Ovary (tissue), 9 donors: ENCODE measurements around the gene ELAVL3. TPM values are rescaled to one million over a fixed set of nuclear protein-coding genes. Genes with fewer than 3 reads are reported as not detected.

Source experiments
- DNase-seq, 5 donors: peaks; one replicate each; pipeline ENCODE4 v3.0.0-alpha.2; 2019 to 2020
- H3K27ac ChIP-seq, 2 donors: fragments of 200-600 bp; one replicate each; pipeline versions ENCODE4 v1.5.1 to v1.8.0; 2019 to 2022
- H3K27me3 ChIP-seq: fragments of 200-600 bp; one replicate; pipeline ENCODE4 v1.8.0; 2022
- H3K36me3 ChIP-seq: fragments of 200-600 bp; sonication (generic); one replicate; pipeline ENCODE4 v1.5.1; 2019
- H3K4me1 ChIP-seq: one replicate; pipeline ENCODE4 v1.8.1; 2013; ENCODE audit warnings: mild to moderate bottlenecking, moderate library complexity; ENCODE audit not compliant: insufficient read depth
- H3K4me3 ChIP-seq: fragments of 200-600 bp; sonication (generic); one replicate; pipeline ENCODE4 v1.5.1; 2017
- H3K9me3 ChIP-seq, 2 donors: fragments of 200-600 bp in 1 of 2; sonication (generic) in 1 of 2; one replicate each; pipeline versions ENCODE4 v1.5.1 to v1.8.1; 2013 to 2019; ENCODE audit warnings: mild to moderate bottlenecking in 1 of 2, moderate library complexity in 1 of 2
- CTCF ChIP-seq, 3 donors: fragments of 450-650 bp in 2 of 3; fragments of 200-600 bp in 1 of 3; IDR thresholded peaks; one replicate each; pipeline versions ENCODE4 v1.5.1 to v1.8.0; 2016 to 2022; ENCODE audit warnings: antibody characterized with exemption in 3 of 3, mild to moderate bottlenecking in 1 of 3
- EP300 ChIP-seq: sonication (generic); formaldehyde crosslinking; IDR thresholded peaks from one replicate; pipeline ENCODE4 v1.6.1; 2017; ENCODE audit warnings: antibody characterized with exemption
- POLR2A ChIP-seq: fragments of 450-650 bp; IDR thresholded peaks from one replicate; pipeline ENCODE4 v1.6.1; 2017; ENCODE audit warnings: antibody characterized with exemption, mild to moderate bottlenecking, moderate library complexity
- WGBS, 3 donors: extraction: QIAGEN DNeasy Blood & Tissue Kit in 1 of 3; methylation state at CpG; one replicate each; pipeline versions ENCODE4 v1.1.5 to v1.1.7; 2013 to 2017; 5-methylcytosine and 5-hydroxymethylcytosine counted together
- intact Hi-C, 4 donors: fragments of 100-400 bp; cut with DNase I; formaldehyde crosslinking; loops; one replicate each; pipeline versions ENCODE4 v1.11.0 to v1.15.1; 2022 to 2023
- polyA plus RNA-seq, 2 donors: library from polyadenylated mRNA; stranded (reverse); fragments of 200-250 nt in 1 of 2; fragments of 350-450 nt in 1 of 2; fragmentation: Illumina TruSeq in 1 of 2; extraction: RNeasy Lipid Tissue Mini Kit (QIAGEN cat#74804) in 1 of 2; gene quantifications; one replicate each; pipeline ENCODE4 v1.2.3, GENCODE V29; 2013 to 2014
- total RNA-seq, 7 donors: library from RNA; depleted of rRNA in 2 of 7; stranded (reverse); fragments of >200 nt in 2 of 7; fragmentation: NEBNext Ultra II Directional in 3 of 7; extraction: Animal tissue kit (Norgen Biotek cat#: 25700) in 3 of 7; gene quantifications; one replicate each; pipeline versions ENCODE4 v1.1.0 to v1.2.4, GENCODE V29; 2016 to 2023
- donor health status: DM: no; HTN: no; CAD: no; lungs with moderate emphysema.
- donor health status: DM: no; HTN: no; CAD: no.
- donor health status: Bipolar disorder and iron deficiency.
- donor health status: DM: yes; HTN: yes; CAD: no.
- donor health status: DM: no; HTN: no; CAD: no.
- donor health status: DM: yes; HTN: yes; CAD: no.

ELAVL3 gene
- total and polyA plus RNA-seq, 9 donors = not detected

GRCh38 chr19:11425719-11426457, 55.0 kb downstream of the ELAVL3 start:
- TF ChIP-seq POLR2A = no peak
- no peak for TF ChIP-seq EP300
- TF ChIP-seq CTCF (IDR thresholded peaks at IDR 0.05) = no peak
- Histone ChIP-seq H3K27ac (no peak overlapping the region), H3K4me1 (peaks cover 14% of the 10 kb centered on the region), H3K27me3 (peaks cover 2% of the 10 kb centered on the region), H3K9me3 (no peaks in the 10 kb centered on the region), H3K4me3 (no peak overlapping the region), H3K36me3 (no peaks in the 10 kb centered on the region)
- 83 to 87% (median 87%) methylated on average over 28 of the region's 28 CpGs for WGBS, 3 donors
- intact Hi-C loops = no loop called here
- no peak for DNase-seq

GRCh38 chr19:11423791-11424181, 57.1 kb downstream of the ELAVL3 start:
- peak in 1 of 5 donors; percentile 32 for DNase-seq
- Histone ChIP-seq H3K36me3 (no peaks in the 10 kb centered on the region), H3K4me1 (peaks cover 16% of the 10 kb centered on the region), H3K27me3 (peaks cover 2% of the 10 kb centered on the region), H3K4me3 (no peak overlapping the region), H3K27ac (no peak overlapping the region), H3K9me3 (no peaks in the 10 kb centered on the region)
- TF ChIP-seq POLR2A = no peak
- TF ChIP-seq CTCF (IDR thresholded peaks at IDR 0.05) = no peak
- no peak for TF ChIP-seq EP300
- intact Hi-C loops = no loop called here
- WGBS, 3 donors = 3 to 4% (median 4%) methylated on average over 16 to 22 of the region's 22 CpGs

GRCh38 chr19:11423164-11423790, 57.6 kb downstream of the ELAVL3 start:
- no peak overlapping the region for H3K4me3 ChIP-seq
- intact Hi-C loops = no loop called here
- no peaks in the 10 kb centered on the region for H3K36me3 ChIP-seq
- no peaks in the 10 kb centered on the region for H3K9me3 ChIP-seq
- peak in 1 of 5 donors; percentile 37 for DNase-seq
- TF ChIP-seq POLR2A (no peak), EP300 (no peak), CTCF (IDR thresholded peaks at IDR 0.05) (no peak)
- H3K4me1 ChIP-seq = peaks cover 16% of the 10 kb centered on the region
- 42 to 67% (median 51%) methylated on average over 27 of the region's 27 CpGs for whole genome bisulfite sequencing, 3 donors
- no peak overlapping the region for H3K27ac ChIP-seq
- H3K27me3 ChIP-seq = peaks cover 2% of the 10 kb centered on the region

- peak; percentile 48 to 73 (median 64) for DNase-seq
- intact Hi-C loops = no loop called here
- Histone ChIP-seq H3K27me3 (peaks cover 2% of the 10 kb centered on the region), H3K4me3 (no peak overlapping the region), H3K36me3 (no peaks in the 10 kb centered on the region), H3K27ac (no peak overlapping the region), H3K4me1 (peaks cover 16% of the 10 kb centered on the region), H3K9me3 (no peaks in the 10 kb centered on the region)
- TF ChIP-seq EP300 (no peak), POLR2A (no peak), CTCF (IDR thresholded peaks at IDR 0.05) (no peak)
- 6 to 8% (median 6%) methylated on average over 52 to 56 of the region's 56 CpGs for WGBS, 3 donors
Measured at GRCh38 chr19:11422163-11423065, 58.4 kb downstream of the ELAVL3 start.
